ENCODE results near the gene SOWAHA.

SOWAHA gene

GRCh38 chr5:132808866-132809265 lies 4.2 kb upstream of the SOWAHA start:
- no peak for DNase-seq (ENCODE audit: low read depth)

GRCh38 chr5:132810605-132811004 lies 2.5 kb upstream of the SOWAHA start:
- DNase-seq (ENCODE audit: low read depth), result no peak

DNA sequence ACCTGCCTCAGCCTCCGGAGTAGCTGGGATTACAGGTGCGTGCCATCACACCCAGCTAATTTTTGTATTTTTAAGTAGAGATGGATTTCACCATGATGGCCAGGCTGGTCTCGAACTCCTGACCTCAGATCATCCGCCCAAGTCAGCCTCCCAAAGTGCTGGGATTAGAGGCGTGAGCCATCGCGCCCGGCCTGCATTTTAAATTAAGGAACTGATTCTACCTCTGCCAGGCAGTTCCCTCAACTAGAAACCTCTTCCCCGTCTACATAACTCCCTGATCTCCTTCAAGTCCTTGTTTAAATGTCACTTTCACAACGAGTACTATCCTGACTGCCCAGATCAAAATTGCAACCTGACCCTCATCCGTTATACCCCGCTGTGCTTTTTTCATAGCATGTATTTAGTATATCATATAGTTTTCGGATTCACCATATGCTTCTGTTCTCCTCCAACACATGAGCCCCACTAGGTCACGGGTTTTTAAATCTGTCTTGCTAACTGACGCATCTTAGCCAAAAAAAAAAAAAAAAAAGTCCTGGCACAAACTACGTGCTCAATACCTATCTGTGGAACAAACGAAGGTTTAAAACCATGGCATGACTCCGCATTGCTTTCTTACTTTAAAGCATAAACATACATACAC lies 858 bp upstream of the SOWAHA start:
- no peak for DNase-seq (ENCODE audit: low read depth)

DNA sequence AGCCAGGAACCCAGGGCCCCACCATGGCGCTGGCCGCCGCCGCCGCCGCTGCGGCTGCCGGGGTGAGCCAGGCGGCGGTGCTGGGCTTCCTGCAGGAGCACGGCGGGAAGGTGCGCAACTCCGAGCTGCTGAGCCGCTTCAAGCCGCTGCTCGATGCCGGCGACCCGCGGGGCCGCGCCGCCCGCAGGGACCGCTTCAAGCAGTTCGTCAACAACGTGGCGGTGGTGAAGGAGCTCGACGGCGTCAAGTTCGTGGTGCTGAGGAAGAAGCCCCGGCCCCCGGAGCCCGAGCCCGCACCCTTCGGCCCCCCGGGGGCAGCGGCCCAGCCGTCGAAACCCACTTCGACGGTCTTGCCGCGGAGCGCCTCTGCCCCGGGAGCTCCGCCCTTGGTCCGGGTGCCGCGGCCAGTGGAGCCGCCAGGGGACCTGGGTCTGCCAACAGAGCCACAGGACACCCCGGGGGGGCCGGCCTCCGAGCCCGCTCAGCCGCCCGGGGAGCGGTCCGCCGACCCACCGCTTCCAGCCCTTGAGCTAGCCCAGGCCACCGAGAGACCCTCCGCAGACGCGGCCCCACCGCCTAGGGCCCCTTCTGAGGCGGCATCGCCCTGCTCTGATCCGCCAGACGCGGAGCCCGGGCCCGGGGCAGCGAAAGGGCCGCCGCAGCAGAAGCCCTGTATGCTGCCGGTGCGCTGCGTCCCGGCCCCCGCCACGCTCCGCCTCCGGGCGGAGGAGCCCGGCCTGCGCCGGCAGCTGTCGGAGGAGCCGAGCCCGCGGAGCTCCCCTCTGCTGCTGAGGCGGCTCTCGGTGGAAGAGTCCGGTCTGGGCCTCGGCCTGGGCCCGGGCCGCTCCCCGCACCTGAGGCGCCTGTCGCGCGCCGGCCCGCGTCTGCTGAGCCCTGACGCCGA lies 749 bp downstream of the SOWAHA start:
- DNase-seq (ENCODE audit: low read depth), result no peak

DNA sequence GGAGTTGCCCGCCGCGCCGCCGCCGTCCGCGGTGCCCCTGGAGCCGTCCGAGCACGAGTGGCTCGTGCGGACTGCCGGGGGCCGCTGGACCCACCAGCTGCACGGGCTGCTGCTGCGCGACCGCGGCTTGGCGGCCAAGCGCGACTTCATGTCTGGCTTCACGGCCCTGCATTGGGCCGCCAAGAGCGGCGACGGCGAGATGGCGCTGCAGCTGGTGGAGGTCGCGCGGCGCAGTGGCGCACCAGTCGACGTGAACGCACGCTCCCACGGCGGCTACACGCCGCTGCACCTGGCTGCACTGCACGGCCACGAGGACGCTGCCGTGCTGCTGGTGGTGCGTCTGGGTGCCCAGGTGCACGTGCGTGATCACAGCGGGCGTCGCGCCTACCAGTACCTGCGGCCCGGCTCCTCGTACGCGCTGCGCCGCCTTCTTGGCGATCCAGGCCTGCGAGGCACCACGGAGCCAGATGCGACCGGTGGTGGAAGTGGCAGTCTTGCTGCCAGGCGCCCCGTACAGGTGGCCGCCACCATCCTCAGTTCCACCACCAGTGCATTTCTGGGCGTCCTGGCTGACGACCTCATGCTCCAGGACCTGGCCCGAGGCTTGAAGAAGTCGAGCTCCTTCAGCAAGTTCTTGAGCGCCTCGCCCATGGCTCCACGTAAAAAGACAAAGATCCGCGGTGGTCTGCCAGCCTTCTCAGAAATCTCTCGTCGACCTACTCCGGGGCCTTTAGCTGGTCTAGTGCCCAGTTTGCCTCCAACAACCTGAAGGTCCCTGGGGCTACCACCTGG lies 1.6 kb downstream of the SOWAHA start:
- no peak for DNase-seq (ENCODE audit: low read depth)

DNA sequence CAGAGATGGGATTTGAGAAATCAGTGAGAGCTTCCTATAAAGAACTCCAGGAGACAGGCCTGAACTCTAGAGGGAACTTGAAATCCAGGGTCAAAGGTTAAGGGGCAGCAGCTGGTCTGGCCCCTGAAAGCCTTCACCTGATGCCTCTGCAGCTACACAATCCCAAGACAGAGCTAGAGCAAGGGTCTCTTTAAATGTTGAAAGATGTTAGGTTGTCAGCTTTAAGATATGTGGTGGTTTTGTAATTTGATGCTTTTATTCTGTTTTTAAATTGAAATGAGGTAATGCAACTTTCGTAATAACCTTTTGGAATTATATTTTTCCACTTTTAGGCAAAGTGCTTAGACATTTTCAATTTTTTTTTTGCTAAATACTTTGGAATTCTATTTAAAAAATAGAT lies 2.4 kb downstream of the SOWAHA start:
- no peak for DNase-seq (ENCODE audit: low read depth)

- DNase-seq (ENCODE audit: low read depth), result no peak
These were observed 3.0 kb downstream of the SOWAHA start for GRCh38 chr5:132816083-132816482.

DNA sequence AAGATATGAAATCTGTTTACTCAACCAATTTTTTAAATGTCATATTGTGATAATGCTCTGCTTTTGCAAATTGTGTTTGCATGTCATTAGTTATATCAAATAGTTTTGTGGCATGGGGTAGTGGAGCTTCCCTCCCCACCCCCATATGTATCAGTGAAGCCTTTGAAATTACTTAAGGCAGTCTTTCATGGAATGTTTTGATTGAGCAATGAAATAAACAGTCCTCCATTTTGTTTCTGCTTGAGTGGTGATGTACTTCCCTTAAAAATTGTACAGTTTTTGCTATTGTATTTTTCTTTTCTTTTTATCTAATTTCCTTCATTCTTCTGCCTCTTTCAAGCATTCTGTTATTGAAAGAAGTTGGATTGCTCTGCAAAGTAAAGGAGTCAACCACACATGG lies 3.5 kb downstream of the SOWAHA start:
- no peak for DNase-seq (ENCODE audit: low read depth)

DNA sequence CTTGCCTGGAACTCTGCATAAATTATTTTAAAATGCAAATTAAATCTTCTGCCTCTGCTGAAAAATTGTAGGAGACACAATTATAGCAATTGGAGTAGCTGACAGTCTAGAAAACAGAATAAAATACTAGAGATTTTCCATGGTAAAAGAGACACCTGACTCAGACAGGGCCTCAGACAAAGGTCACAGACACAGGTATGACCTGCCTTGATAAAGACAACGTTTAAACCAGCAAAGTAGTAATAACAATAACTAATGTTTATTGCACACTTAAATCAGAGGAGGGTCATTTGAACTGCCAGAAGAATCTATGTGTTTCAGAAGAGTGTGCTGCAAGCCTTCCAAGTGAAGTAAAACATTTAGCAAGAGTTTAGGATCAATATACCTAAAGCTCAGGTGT lies 3.9 kb downstream of the SOWAHA start:
- DNase-seq (ENCODE audit: low read depth), result no peak

GRCh38 chr5:132819468-132819867 lies 6.4 kb downstream of the SOWAHA start:
- no peak for DNase-seq (ENCODE audit: low read depth)

DNA sequence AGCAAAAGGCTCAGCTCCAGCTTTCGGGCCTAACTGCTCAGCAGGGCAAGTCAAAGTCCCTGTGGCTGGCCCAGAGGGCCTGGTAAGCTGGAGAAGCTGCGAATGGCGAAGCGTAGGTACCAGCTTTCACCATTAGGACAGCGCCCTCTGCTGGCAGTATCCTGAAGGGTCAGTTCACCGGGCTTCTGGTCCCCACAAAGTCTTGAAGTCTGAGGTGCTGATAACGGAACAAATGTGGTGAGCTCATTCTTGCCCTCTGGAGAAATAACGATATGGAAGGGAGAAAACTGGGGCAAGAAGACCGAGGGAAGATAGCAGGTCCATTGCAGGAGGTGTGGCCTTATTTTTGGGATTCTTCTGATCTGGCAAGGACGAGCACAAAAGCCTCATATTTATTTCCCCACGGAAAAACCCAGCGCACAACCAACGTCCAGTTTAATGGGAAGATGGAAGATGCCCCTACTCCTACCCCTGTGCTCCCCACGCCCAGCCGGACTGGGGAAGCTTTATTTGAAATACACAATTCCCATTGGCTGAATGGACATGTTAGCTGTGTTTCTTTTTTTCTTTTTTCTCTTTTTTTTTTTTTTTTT lies 7.2 kb downstream of the SOWAHA start:
- peak; percentile 81 for DNase-seq (ENCODE audit: low read depth)

GRCh38 chr5:132821350-132821749 lies 8.2 kb downstream of the SOWAHA start:
- DNase-seq (ENCODE audit: low read depth), result no peak

- no peak for DNase-seq (ENCODE audit: low read depth)
These were observed 8.7 kb downstream of the SOWAHA start for GRCh38 chr5:132821791-132822190.

DNA sequence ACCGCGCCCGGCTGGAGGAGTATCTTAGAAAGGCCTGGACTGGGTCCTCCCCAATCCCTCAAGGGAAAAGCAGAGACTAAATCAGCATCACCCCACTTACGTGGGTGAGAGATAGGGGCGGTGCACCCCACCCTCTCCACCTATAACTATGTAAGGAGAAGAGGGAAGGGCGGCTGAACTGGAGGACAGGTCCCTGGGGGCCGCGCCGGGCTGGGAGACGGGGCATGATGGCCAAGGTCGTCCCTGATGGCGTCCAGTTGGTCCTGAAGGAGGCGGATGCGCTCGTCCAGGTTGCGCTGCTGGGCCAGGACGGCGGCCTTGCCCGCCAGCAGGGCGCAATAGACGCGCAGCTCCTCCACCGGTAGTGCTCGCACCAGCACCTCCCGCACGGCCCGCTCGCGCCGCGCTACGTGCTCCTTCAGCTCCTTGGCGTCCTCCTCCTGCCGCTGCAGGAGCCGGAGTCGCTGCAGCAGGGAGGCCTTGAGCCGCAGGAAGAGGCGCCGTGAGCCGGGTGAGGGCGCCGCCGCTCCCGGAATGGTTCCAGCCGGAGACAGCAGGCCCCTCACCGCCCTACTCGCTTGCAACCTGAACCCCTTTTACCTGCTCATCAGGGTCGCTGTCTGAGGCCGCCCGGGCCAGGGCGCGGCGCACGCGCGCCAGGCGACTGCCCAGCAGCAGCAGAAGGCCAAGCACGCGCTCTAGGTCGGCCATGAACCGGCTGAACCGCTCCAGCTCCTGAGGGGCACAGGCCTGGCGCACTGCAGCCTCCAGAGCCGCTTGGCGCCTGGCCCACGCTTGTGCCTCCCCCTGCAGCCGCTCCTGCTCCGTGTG lies 9.8 kb downstream of the SOWAHA start:
- DNase-seq (ENCODE audit: low read depth), result no peak

- DNase-seq (ENCODE audit: low read depth), result no peak
These were observed 10.5 kb downstream of the SOWAHA start for GRCh38 chr5:132823481-132824050.

GRCh38 chr5:132824426-132824825 lies 11.3 kb downstream of the SOWAHA start:
- DNase-seq (ENCODE audit: low read depth), result no peak

- no peak for DNase-seq (ENCODE audit: low read depth)
These were observed 12.1 kb downstream of the SOWAHA start for GRCh38 chr5:132825033-132825833.

DNA sequence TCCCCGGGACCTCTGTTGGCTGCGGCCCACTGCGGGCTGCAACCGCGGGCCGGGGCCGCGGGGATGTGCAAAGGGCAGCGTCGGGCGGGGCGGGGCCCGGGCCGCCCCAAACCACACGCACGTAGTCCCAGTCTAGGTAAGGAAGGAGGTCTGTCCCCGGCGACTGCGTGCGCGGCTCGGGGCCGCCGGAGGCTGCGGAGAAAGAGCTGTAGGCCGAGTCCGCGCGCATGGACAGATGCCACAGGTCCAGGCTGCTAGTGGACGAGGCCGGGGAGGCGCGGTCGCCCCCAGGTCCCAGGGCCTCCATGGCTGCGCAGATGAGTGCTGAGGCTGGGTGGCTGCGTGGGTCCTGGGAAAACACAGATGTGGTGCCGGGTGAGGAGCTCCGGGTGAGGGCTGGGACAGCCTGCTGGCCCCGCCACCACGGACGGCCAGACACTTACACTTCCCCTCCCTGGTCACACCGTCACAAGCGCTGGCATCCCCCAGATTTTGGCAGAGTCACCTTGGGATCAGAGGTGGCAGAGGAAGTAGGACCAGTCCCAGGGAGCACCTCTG lies 12.8 kb downstream of the SOWAHA start:
- DNase-seq (ENCODE audit: low read depth), result no peak

DNA sequence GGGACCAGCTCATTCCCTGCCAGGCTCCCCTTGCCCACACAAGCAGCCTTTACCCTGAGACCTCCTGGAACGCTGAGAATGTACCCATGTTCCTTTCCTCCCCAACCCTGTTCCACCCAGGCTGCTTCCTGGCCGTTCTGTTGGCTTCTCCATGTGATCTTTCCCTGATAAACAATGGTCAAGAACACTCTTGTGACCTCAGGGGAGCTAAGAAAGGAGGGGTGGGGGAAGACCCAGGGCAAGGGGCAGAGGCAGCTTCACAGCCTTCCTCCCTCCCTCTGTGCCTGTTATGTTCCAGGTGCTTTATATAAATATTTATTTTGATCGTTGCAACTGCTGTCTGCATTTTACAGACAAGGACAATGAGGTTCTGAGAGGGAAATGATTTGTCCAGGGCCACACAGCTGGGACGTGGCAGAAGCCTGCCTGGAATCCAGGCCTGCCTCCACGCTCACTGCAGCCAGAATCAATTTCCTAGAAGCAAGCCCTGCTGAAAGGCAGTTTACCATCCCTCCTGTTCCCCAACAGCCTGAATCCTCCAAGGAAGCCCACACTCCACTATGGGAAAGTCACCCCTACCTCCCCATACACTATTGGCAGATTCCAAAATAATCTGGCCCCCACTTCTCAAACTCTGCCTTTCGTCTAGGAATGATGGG lies 13.5 kb downstream of the SOWAHA start:
- no peak for DNase-seq (ENCODE audit: low read depth)
